PC-9 (cell line): ENCODE data around the gene LIMCH1.

ENCODE experiments used
- CTCF ChIP-seq: fragments of 200-600 bp; sonication (generic); conservative IDR thresholded peaks from 2 replicates; pipeline ENCODE4 v1.6.1; 2017; ENCODE audit warnings: mixed run types, antibody characterized with exemption, mild to moderate bottlenecking, moderate library complexity
- EZH2 ChIP-seq: fragments of 200-600 bp; sonication (generic); IDR thresholded peaks from 2 replicates; pipeline ENCODE4 v1.8.0; 2017; ENCODE audit warnings: antibody characterized with exemption, low read depth

GRCh38 chr4:41548305-41548880 lies 10.4 kb downstream of the LIMCH1 start:
- TF ChIP-seq CTCF (no peak), EZH2 (no peak)
